Heart left ventricle (tissue), 16 donors: ENCODE results near the gene NOL9. TPM values are rescaled to one million over a fixed set of nuclear protein-coding genes. Genes with fewer than 3 reads are reported as not detected.

Source experiments
- ATAC-seq, 4 donors: fragments of 200-7000 bp; cut with Tn5 transposase; one replicate each; pipeline ENCODE4 v1.9.1; 2020 to 2022; ENCODE audit warnings: moderate library complexity in 4 of 4, mild to moderate bottlenecking in 3 of 4, moderate number of reproducible peaks in 1 of 4
- DNase-seq, 5 donors: peaks; one replicate each; pipeline ENCODE4 v3.0.0-alpha.2; 2020
- H3K27ac ChIP-seq, 12 donors: fragments of 200-600 bp; sonication (generic) in 4 of 12; one replicate each; pipeline versions ENCODE4 v1.5.0 to v1.8.0; 2016 to 2022; ENCODE audit warnings: mild to moderate bottlenecking in 2 of 12
- H3K27me3 ChIP-seq, 9 donors: fragments of 200-600 bp; sonication (generic) in 2 of 9; one replicate each; pipeline versions ENCODE4 v1.5.1 to v1.8.0; 2016 to 2022; ENCODE audit warnings: mild to moderate bottlenecking in 3 of 9
- H3K36me3 ChIP-seq, 9 donors: fragments of 200-600 bp; sonication (generic) in 2 of 9; one replicate each; pipeline versions ENCODE4 v1.5.0 to v1.8.0; 2018 to 2022; ENCODE audit warnings: mild to moderate bottlenecking in 2 of 9
- H3K4me1 ChIP-seq, 12 donors: fragments of 200-600 bp; sonication (generic) in 4 of 12; one replicate each; pipeline versions ENCODE4 v1.5.0 to v1.8.0; 2016 to 2022; ENCODE audit warnings: mild to moderate bottlenecking in 3 of 12
- H3K4me3 ChIP-seq, 12 donors: fragments of 200-600 bp; sonication (generic) in 4 of 12; one replicate each; pipeline versions ENCODE4 v1.5.0 to v1.8.0; 2017 to 2022; ENCODE audit warnings: mild to moderate bottlenecking in 9 of 12, moderate library complexity in 4 of 12
- H3K9me3 ChIP-seq, 12 donors: fragments of 200-600 bp; sonication (generic) in 4 of 12; one replicate each; pipeline versions ENCODE4 v1.5.0 to v1.8.0; 2016 to 2022; ENCODE audit warnings: mild to moderate bottlenecking in 1 of 12
- CTCF ChIP-seq, 12 donors: fragments of 200-600 bp; sonication (generic) in 4 of 12; IDR thresholded peaks; one replicate each; pipeline versions ENCODE4 v1.5.0 to v1.8.0; 2018 to 2022; ENCODE audit warnings: antibody characterized with exemption in 12 of 12, mild to moderate bottlenecking in 5 of 12
- POLR2A ChIP-seq, 2 donors: fragments of 450-650 bp; IDR thresholded peaks; one replicate each; pipeline ENCODE4 v1.6.1; 2017; ENCODE audit warnings: antibody characterized with exemption in 2 of 2, mild to moderate bottlenecking in 2 of 2, moderate library complexity in 2 of 2
- WGBS, 4 donors: extraction: QIAGEN DNeasy Blood & Tissue Kit in 2 of 4; methylation state at CpG; one replicate each; pipeline versions ENCODE4 v1.1.5 to v1.1.7; 2013 to 2018; 5-methylcytosine and 5-hydroxymethylcytosine counted together
- intact Hi-C, 10 donors: fragments of 100-400 bp; cut with DNase I; formaldehyde crosslinking; loops; one replicate each; pipeline versions ENCODE4 v1.11.1 to v1.14.2; 2022
- polyA plus RNA-seq, 2 donors: library from polyadenylated mRNA; stranded (reverse); fragments of 200-250 nt; gene quantifications; one replicate each; pipeline ENCODE4 v1.2.3, GENCODE V29; 2013
- total RNA-seq, 9 donors: library from RNA; depleted of rRNA in 2 of 9; stranded (reverse); fragments of >200 nt in 2 of 9; fragmentation: NEBNext Ultra II Directional in 3 of 9; extraction: Animal tissue kit (Norgen Biotek cat#: 25700) in 3 of 9; gene quantifications; one replicate each; pipeline versions ENCODE4 v1.1.0 to v1.2.4, GENCODE V29; 2016 to 2023
- donor health status: ischemic (EF 13 %, LVEDD 7.1; RV severe dilation, severe dysfunction).
- donor health status: healthy with polysubstance abuse.
- donor health status: DM: no; HTN: yes; CAD: no.
- donor health status: DM: no; HTN: no; CAD: no.
- donor health status: ischemic (EF 25% LVEDD 6.9; RV normal size, moderate dysfunction).
- donor health status: ischemic (EF 25% LVEDD 5.7; RV mildly dilated, moderate dysfunction).
- donor health status: healthy.
- donor health status: DM: yes; HTN: yes; CAD: no.
- donor health status: ischemic (EF 35%, LVEDD 5.7; RV mildly dilated, moderate dysfunction).
- donor health status: nonischemic (EF 11% LVEDD 7.7; RV severe dilation, severe dysfunction).
- donor health status: DM: yes; HTN: yes; CAD: no.
- donor health status: PGD.
- donor health status: ischemic (EF 29% LVEDD 5.4; RV normal size, mild dysfunction).
- donor health status: nonischemic (EF 23%, LVEDD 6.1; RV moderate dilation, normal function).

Gene NOL9
- total and polyA plus RNA-seq, 11 donors, result 5.7 to 20.6 (median 15.4) TPM

- ATAC-seq, result peak in 1 of 4 donors; percentile 47
- Histone ChIP-seq H3K4me3 (no peak overlapping the region), H3K36me3 (peaks cover 0 to 97% (median 91%) of the 10 kb centered on the region in 9 donors), H3K4me1 (peaks cover 0 to 24% (median 6%) of the 10 kb centered on the region in 12 donors), H3K9me3 (no peaks in the 10 kb centered on the region), H3K27ac (peak overlapping the region in 8 of 12 donors; percentile 8 to 80 (median 52)), H3K27me3 (no peaks in the 10 kb centered on the region)
- TF ChIP-seq POLR2A (IDR thresholded peaks at IDR 0.05), result no peak
- no peak for TF ChIP-seq CTCF (IDR thresholded peaks at IDR 0.05)
- DNase-seq, result peak in 1 of 5 donors; percentile 15
- WGBS, 4 donors, result 51 to 67% (median 58%) methylated on average over 10 of the region's 10 CpGs
- intact Hi-C loops, result no loop called here
Observed at GRCh38 chr1:6545276-6546112, 8.8 kb downstream of the NOL9 start.

- Histone ChIP-seq H3K4me1 (peaks cover 0 to 24% (median 6%) of the 10 kb centered on the region in 12 donors), H3K4me3 (no peak overlapping the region), H3K27ac (peak overlapping the region in 4 of 12 donors; percentile 6 to 77 (median 10)), H3K36me3 (peaks cover 0 to 94% (median 88%) of the 10 kb centered on the region in 9 donors), H3K27me3 (no peaks in the 10 kb centered on the region), H3K9me3 (no peaks in the 10 kb centered on the region)
- TF ChIP-seq CTCF (IDR thresholded peaks at IDR 0.05) (no peak), POLR2A (IDR thresholded peaks at IDR 0.05) (no peak)
- WGBS, 4 donors, result 67 to 75% (median 70%) methylated on average over 3 of the region's 3 CpGs
- DNase-seq, result no peak
- ATAC-seq, result no peak
- intact Hi-C loops, result no loop called here
Observed at GRCh38 chr1:6544831-6545230, 9.5 kb downstream of the NOL9 start.

- DNase-seq (no peak), ATAC-seq (no peak)
- 55 to 75% (median 58%) methylated on average over 3 of the region's 3 CpGs for WGBS, 4 donors
Observed at GRCh38 chr1:6538956-6539355, 15.4 kb downstream of the NOL9 start.

More at GRCh38 chr1:6538956-6539355, 15.4 kb downstream of the NOL9 start:
- Histone ChIP-seq H3K9me3 (no peaks in the 10 kb centered on the region), H3K27ac (no peak overlapping the region), H3K36me3 (peaks cover 0 to 69% (median 57%) of the 10 kb centered on the region in 9 donors), H3K4me3 (no peak overlapping the region), H3K4me1 (peaks cover 0 to 5% (median 0%) of the 10 kb centered on the region in 12 donors), H3K27me3 (no peaks in the 10 kb centered on the region)
- TF ChIP-seq POLR2A (IDR thresholded peaks at IDR 0.05) (no peak), CTCF (IDR thresholded peaks at IDR 0.05) (no peak)
- intact Hi-C loops, result no loop called here
